ENCODE measurements around the gene TRIM29. TPM values are rescaled to one million over a fixed set of nuclear protein-coding genes. Genes with fewer than 3 reads are reported as not detected.

The TRIM29 gene
- polyA plus RNA-seq, 4 donors: 1.2 to 2.2 (median 1.5) TPM

- no peak for DNase-seq (ENCODE audit: low read depth in 4 of 4, low spot score in 2 of 4)
Measured at GRCh38 chr11:120125509-120125908, 12.4 kb downstream of the TRIM29 start.

- no peak for DNase-seq (ENCODE audit: low read depth in 4 of 4, low spot score in 2 of 4)
Measured at GRCh38 chr11:120125024-120125423, 12.9 kb downstream of the TRIM29 start.

- DNase-seq (ENCODE audit: low read depth in 4 of 4, low spot score in 2 of 4): no peak
Measured at GRCh38 chr11:120124355-120124754, 13.6 kb downstream of the TRIM29 start.

- DNase-seq (ENCODE audit: low read depth in 4 of 4, low spot score in 2 of 4): no peak
Measured at GRCh38 chr11:120123946-120124345, 14.0 kb downstream of the TRIM29 start.

GRCh38 chr11:120122924-120123683, 14.8 kb downstream of the TRIM29 start:
- DNase-seq (ENCODE audit: low read depth in 4 of 4, low spot score in 2 of 4): no peak

GRCh38 chr11:120121914-120122473, 15.9 kb downstream of the TRIM29 start:
- DNase-seq (ENCODE audit: low read depth in 4 of 4, low spot score in 2 of 4): no peak

- DNase-seq (ENCODE audit: low read depth in 4 of 4, low spot score in 2 of 4): no peak
Measured at GRCh38 chr11:120121336-120121735, 16.6 kb downstream of the TRIM29 start.

- DNase-seq (ENCODE audit: low read depth in 4 of 4, low spot score in 2 of 4): no peak
Measured at GRCh38 chr11:120120805-120121335, 17.0 kb downstream of the TRIM29 start.

- DNase-seq (ENCODE audit: low read depth in 4 of 4, low spot score in 2 of 4): no peak
Measured at GRCh38 chr11:120119121-120119520, 18.8 kb downstream of the TRIM29 start.

GRCh38 chr11:120117991-120118390, 19.9 kb downstream of the TRIM29 start:
- DNase-seq (ENCODE audit: low read depth in 4 of 4, low spot score in 2 of 4): no peak

- DNase-seq (ENCODE audit: low read depth in 4 of 4, low spot score in 2 of 4): no peak
Measured at GRCh38 chr11:120116966-120117365, 20.9 kb downstream of the TRIM29 start.

GRCh38 chr11:120115272-120116000, 22.5 kb downstream of the TRIM29 start:
- no peak for DNase-seq (ENCODE audit: low read depth in 4 of 4, low spot score in 2 of 4)

- no peak for DNase-seq (ENCODE audit: low read depth in 4 of 4, low spot score in 2 of 4)
Measured at GRCh38 chr11:120112174-120112796, 25.6 kb downstream of the TRIM29 start.

- DNase-seq (ENCODE audit: low read depth in 4 of 4, low spot score in 2 of 4): no peak
Measured at GRCh38 chr11:120109531-120109930, 28.4 kb downstream of the TRIM29 start.

- no peak for DNase-seq (ENCODE audit: low read depth in 4 of 4, low spot score in 2 of 4)
Measured at GRCh38 chr11:120108785-120109168, 29.1 kb downstream of the TRIM29 start.

GRCh38 chr11:120108154-120108784, 29.6 kb downstream of the TRIM29 start:
- DNase-seq (ENCODE audit: low read depth in 4 of 4, low spot score in 2 of 4): peak in 1 of 4 donors; percentile 41

GRCh38 chr11:120107692-120108091, 30.2 kb downstream of the TRIM29 start:
- DNase-seq (ENCODE audit: low read depth in 4 of 4, low spot score in 2 of 4): no peak

- no peak for DNase-seq (ENCODE audit: low read depth in 4 of 4, low spot score in 2 of 4)
Measured at GRCh38 chr11:120106354-120107150, 31.4 kb downstream of the TRIM29 start.

GRCh38 chr11:120105576-120105975, 32.3 kb downstream of the TRIM29 start:
- DNase-seq (ENCODE audit: low read depth in 4 of 4, low spot score in 2 of 4): no peak

Measured in left renal cortex interstitium (tissue), 4 donors.